Keratinocyte (primary cell): Measurements from ENCODE around the gene PHACTR2.

Experiments used
- EZH2 ChIP-seq: IDR thresholded peaks from one replicate; pipeline ENCODE4 v1.6.1; 2012; ENCODE audit warnings: inconsistent platforms, mild to moderate bottlenecking, low read length, moderate library complexity
- TF ChIP-seq, protein P1 (sequence below), 3 experiments: IDR thresholded peaks in 1 of 3; conservative IDR thresholded peaks in 1 of 3; optimal IDR thresholded peaks in 1 of 3; 2 replicates in 2 of 3; 3 replicates in 1 of 3; pipeline versions ENCODE3 to v1.5.1; 2011; ENCODE audit warnings: low read length in 3 of 3, mild to moderate bottlenecking in 3 of 3, moderate library complexity in 2 of 3, control low read depth in 1 of 3, inconsistent platforms in 1 of 3; ENCODE audit not compliant: insufficient read depth in 2 of 3; ENCODE audit errors: extremely low read depth in 1 of 3

DNA sequence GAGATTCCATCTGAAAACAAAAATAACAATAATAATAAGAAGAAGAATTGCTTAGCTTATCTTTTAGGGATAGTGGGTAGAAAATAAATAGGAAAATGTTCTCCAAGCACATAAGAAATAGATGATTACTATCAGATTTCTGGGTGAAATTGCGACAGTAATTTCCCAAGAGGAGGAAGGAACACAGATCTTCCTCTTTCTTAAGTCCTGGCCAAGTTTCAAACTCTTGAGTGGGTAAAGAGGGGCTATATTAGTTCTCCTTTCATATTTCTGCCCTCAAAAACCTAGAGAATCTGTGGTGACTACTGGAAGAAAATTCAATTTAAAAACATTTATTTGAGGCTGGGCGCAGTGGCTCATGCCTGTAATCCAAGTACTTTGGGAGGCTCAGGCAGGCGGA is 63.7 kb downstream of the PHACTR2 start:
- TF ChIP-seq, protein P1, sequence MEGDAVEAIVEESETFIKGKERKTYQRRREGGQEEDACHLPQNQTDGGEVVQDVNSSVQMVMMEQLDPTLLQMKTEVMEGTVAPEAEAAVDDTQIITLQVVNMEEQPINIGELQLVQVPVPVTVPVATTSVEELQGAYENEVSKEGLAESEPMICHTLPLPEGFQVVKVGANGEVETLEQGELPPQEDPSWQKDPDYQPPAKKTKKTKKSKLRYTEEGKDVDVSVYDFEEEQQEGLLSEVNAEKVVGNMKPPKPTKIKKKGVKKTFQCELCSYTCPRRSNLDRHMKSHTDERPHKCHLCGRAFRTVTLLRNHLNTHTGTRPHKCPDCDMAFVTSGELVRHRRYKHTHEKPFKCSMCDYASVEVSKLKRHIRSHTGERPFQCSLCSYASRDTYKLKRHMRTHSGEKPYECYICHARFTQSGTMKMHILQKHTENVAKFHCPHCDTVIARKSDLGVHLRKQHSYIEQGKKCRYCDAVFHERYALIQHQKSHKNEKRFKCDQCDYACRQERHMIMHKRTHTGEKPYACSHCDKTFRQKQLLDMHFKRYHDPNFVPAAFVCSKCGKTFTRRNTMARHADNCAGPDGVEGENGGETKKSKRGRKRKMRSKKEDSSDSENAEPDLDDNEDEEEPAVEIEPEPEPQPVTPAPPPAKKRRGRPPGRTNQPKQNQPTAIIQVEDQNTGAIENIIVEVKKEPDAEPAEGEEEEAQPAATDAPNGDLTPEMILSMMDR (optimal IDR thresholded peaks at IDR 0.05 in 1 of 3, IDR thresholded peaks at IDR 0.05 in 1 of 3, conservative IDR thresholded peaks at IDR 0.05 in 1 of 3; ENCODE audit: extremely low read depth in 1 of 3, insufficient read depth in 2 of 3, low read length in 3 of 3): no peak
- no peak for TF ChIP-seq EZH2
